ENCODE measurements around the gene VAPB.

- TF ChIP-seq POLR2AphosphoS5 (IDR thresholded peaks at IDR 0.05; ENCODE audit: low read depth): no peak
- no peak for TF ChIP-seq REST (IDR thresholded peaks at IDR 0.05; ENCODE audit: insufficient replicate concordance, low read depth)
- TF ChIP-seq CTCF (IDR thresholded peaks at IDR 0.05; ENCODE audit: insufficient read depth, low read length): no peak
- no peak for TF ChIP-seq SPI1 (IDR thresholded peaks at IDR 0.05; ENCODE audit: borderline replicate concordance, low read depth)
Observed at GRCh38 chr20:58389324-58389967, 417 bp downstream of the VAPB start.
